ENCODE measurements around the gene AHSG. TPM values are rescaled to one million over a fixed set of nuclear protein-coding genes. Genes with fewer than 3 reads are reported as not detected.
A peak's percentile ranks its signal among the peaks of the same experiment; 100 is the strongest.

Gene AHSG
- total and polyA plus RNA-seq, 3 donors from 2014 or later = 0.81 to 1.6 (median 1.5) TPM

GRCh38 chr3:186614597-186615483, 2.0 kb downstream of the AHSG start:
- whole genome bisulfite sequencing, 2 donors = 27% methylated on average over 16 of the region's 16 CpGs
- no peak overlapping the region for H3K4me3 ChIP-seq
- no peaks in the 10 kb centered on the region for H3K9me3 ChIP-seq
- H3K27me3 ChIP-seq = no peaks in the 10 kb centered on the region
- peak; percentile 85 for DNase-seq
- no peak for TF ChIP-seq POLR2A (IDR thresholded peaks at IDR 0.05)
- TF ChIP-seq CTCF (IDR thresholded peaks at IDR 0.05) = peak; percentile 82 to 98 (median 91)
- intact Hi-C loops (cut with DNase I; ENCODE audit: low total_unique reads) = loop anchor here (10.0 kb wide), 1 partner anchor 210 kb away; no protein-coding TSS in a partner anchor
- H3K36me3 ChIP-seq (ENCODE audit: low read depth, missing control alignments) = no peaks in the 10 kb centered on the region
- no peak overlapping the region for H3K27ac ChIP-seq
- H3K4me1 ChIP-seq = no peaks in the 10 kb centered on the region

GRCh38 chr3:186616299-186616617, 3.4 kb downstream of the AHSG start:
- H3K4me1 ChIP-seq = no peaks in the 10 kb centered on the region
- H3K27me3 ChIP-seq = no peaks in the 10 kb centered on the region
- H3K4me3 ChIP-seq = no peak overlapping the region
- no peak for DNase-seq
- H3K27ac ChIP-seq = no peak overlapping the region
- WGBS, 2 donors = 69 to 81% methylated on average over 8 of the region's 8 CpGs
- TF ChIP-seq CTCF (IDR thresholded peaks at IDR 0.05) (no peak), POLR2A (IDR thresholded peaks at IDR 0.05) (no peak)
- intact Hi-C loops (cut with DNase I; ENCODE audit: low total_unique reads) = loop anchor here (10.0 kb wide), 1 partner anchor 209 kb away; no protein-coding TSS in a partner anchor
- no peaks in the 10 kb centered on the region for H3K36me3 ChIP-seq (ENCODE audit: low read depth, missing control alignments)
- no peaks in the 10 kb centered on the region for H3K9me3 ChIP-seq

GRCh38 chr3:186617036-186617946, 4.4 kb downstream of the AHSG start:
- intact Hi-C loops (cut with DNase I; ENCODE audit: low total_unique reads) = loop anchor here (10.0 kb wide), 1 partner anchor 208 kb away; no protein-coding TSS in a partner anchor
- peak; percentile 89 for DNase-seq
- Histone ChIP-seq H3K36me3 (ENCODE audit: low read depth, missing control alignments) (no peaks in the 10 kb centered on the region), H3K27me3 (no peaks in the 10 kb centered on the region), H3K4me3 (peak overlapping the region in 1 of 2 donors; percentile 20), H3K27ac (no peak overlapping the region), H3K9me3 (no peaks in the 10 kb centered on the region), H3K4me1 (no peaks in the 10 kb centered on the region)
- WGBS, 2 donors = 16 to 19% methylated on average over 24 to 31 of the region's 31 CpGs
- TF ChIP-seq CTCF (IDR thresholded peaks at IDR 0.05) (peak; percentile 69 to 79 (median 75)), POLR2A (IDR thresholded peaks at IDR 0.05) (no peak)

- Histone ChIP-seq H3K4me3 (no peak overlapping the region), H3K9me3 (no peaks in the 10 kb centered on the region), H3K27me3 (no peaks in the 10 kb centered on the region), H3K4me1 (no peaks in the 10 kb centered on the region), H3K27ac (no peak overlapping the region), H3K36me3 (ENCODE audit: low read depth, missing control alignments) (no peaks in the 10 kb centered on the region)
- intact Hi-C loops (cut with DNase I; ENCODE audit: low total_unique reads) = loop anchor here (10.0 kb wide), 1 partner anchor 206 kb away; no protein-coding TSS in a partner anchor
- no peak for DNase-seq
- WGBS, 2 donors = 84 to 87% methylated on average over 8 of the region's 8 CpGs
- TF ChIP-seq POLR2A (IDR thresholded peaks at IDR 0.05) = no peak
- no peak for TF ChIP-seq CTCF (IDR thresholded peaks at IDR 0.05)
Measured at GRCh38 chr3:186618318-186618938, 5.6 kb downstream of the AHSG start.
